ENCODE data around the gene TMEM30A. TPM values are rescaled to one million over a fixed set of nuclear protein-coding genes. Genes with fewer than 3 reads are reported as not detected.
A peak's percentile ranks its signal among the peaks of the same experiment; 100 is the strongest.

TMEM30A gene
- total RNA-seq, result 10 to 100 TPM; 69.7 to 70.2 TPM

DNA sequence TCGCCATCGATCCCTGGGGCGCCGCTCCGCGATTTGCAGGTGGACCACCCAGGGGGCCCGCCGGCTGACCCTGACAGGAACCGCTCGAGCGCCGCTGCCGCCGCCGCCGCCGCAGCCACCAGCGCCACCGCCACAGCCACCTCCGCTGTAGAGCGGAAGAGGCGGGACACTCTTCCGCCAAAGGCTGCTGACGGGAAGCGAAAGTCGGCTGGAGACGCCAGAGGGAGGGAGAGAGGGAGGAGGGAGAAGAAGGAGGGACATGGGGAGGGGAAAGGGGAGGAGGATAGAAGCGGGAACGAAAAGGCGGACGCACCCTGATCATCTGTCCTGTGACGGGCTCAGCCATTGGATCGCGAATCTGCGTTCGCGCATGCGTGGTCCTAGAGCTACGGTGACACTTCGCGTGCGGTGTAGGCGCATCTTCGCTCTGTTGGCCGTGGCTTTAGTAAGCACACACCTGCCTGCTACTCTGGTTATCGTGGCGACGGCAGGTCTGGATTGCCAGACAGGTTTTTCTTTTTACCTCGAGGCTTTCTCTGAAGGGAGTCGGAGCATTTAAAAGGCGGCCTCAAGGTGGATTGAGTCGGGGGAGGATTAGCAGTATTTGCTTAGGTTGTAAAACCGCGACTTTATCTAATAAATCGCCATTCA is at the start of gene TMEM30A:
Gene TMEM30A (minus strand): TSS at position 161 of the 651 bp plus-strand sequence. CDS start 154 bp downstream, at position 7.
- Mint-ChIP-seq H3K27me3 (no peaks in the 10 kb centered on the region), H3K36me3 (ENCODE audit: low read depth) (peaks cover 10% of the 10 kb centered on the region), H3K9me3 (no peaks in the 10 kb centered on the region), H3K4me1 (peaks cover 41% of the 10 kb centered on the region), H3K4me3 (no peak within 1 kb of the TSS), H3K27ac (no peak within 1 kb of the TSS)
- peak; percentile 98 for DNase-seq
- POLR2A ChIA-PET, result interaction anchor here (0.6 kb wide), 1 partner anchor 415 kb away, joined by 3 read pairs; no protein-coding TSS in a partner anchor
- CTCF ChIA-PET, result interaction anchor here (0.6 to 1.6 kb wide), 3 partner anchors 24 to 1900 kb away, joined by 3 to 4 read pairs (median 3); no protein-coding TSS in a partner anchor

DNA sequence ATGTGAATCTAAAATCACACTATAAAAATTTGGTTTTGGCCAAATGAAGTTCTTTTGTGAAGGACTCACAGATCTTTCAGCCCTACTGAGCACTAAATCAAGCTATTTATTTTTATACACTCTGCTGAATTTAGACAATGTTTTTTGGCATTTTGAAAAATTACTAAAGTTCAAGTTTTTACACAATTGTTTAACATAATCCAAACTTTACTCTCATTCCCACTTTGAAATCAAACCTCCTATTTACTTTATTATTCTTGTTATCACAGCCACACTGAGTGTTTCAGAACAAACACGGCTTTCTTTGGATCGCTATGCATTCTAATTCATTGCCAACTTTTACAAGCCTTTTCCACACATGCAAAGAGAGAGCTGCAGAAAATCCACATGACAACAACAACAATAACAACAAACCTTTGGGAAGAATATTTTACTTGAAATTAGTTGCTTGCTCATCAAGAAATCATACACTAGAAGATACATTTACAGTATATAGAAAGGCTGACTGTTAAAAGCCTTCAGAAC is 49.1 kb upstream of the TMEM30A start:
- DNase-seq, result no peak
- ChIA-PET POLR2A (interaction anchor here (0.5 kb wide), 1 partner anchor 859 kb away, joined by 3 read pairs; no protein-coding TSS in a partner anchor), CTCF (no interaction called here)
- no peaks in the 10 kb centered on the region for H3K36me3 Mint-ChIP-seq (ENCODE audit: low read depth)
- no peak overlapping the region for H3K4me3 Mint-ChIP-seq
- H3K9me3 Mint-ChIP-seq, result no peaks in the 10 kb centered on the region
- peaks cover 28% of the 10 kb centered on the region for H3K27me3 Mint-ChIP-seq
- H3K27ac Mint-ChIP-seq, result no peak overlapping the region
- H3K4me1 Mint-ChIP-seq, result no peaks in the 10 kb centered on the region

GRCh38 chr6:75331151-75331550 is 46.6 kb upstream of the TMEM30A start:
- H3K9me3 Mint-ChIP-seq, result no peaks in the 10 kb centered on the region

GRCh38 chr6:75329703-75330102 is 45.1 kb upstream of the TMEM30A start:
- POLR2A ChIA-PET, result no interaction called here

More at GRCh38 chr6:75331151-75331550, 46.6 kb upstream of the TMEM30A start:
- H3K4me1 Mint-ChIP-seq, result no peaks in the 10 kb centered on the region
- DNase-seq, result no peak
- no peak overlapping the region for H3K4me3 Mint-ChIP-seq
- H3K27me3 Mint-ChIP-seq, result peaks cover 33% of the 10 kb centered on the region
- no peaks in the 10 kb centered on the region for H3K36me3 Mint-ChIP-seq (ENCODE audit: low read depth)
- CTCF ChIA-PET, result no interaction called here
- no peak overlapping the region for H3K27ac Mint-ChIP-seq
- POLR2A ChIA-PET, result no interaction called here

GRCh38 chr6:75327807-75328206 is 43.2 kb upstream of the TMEM30A start:
- no peaks in the 10 kb centered on the region for H3K9me3 Mint-ChIP-seq
- POLR2A ChIA-PET, result no interaction called here
- no peaks in the 10 kb centered on the region for H3K4me1 Mint-ChIP-seq
- peaks cover 22% of the 10 kb centered on the region for H3K27me3 Mint-ChIP-seq
- H3K27ac Mint-ChIP-seq, result no peak overlapping the region
- DNase-seq, result no peak
- no peak overlapping the region for H3K4me3 Mint-ChIP-seq
- no peaks in the 10 kb centered on the region for H3K36me3 Mint-ChIP-seq (ENCODE audit: low read depth)
- CTCF ChIA-PET, result no interaction called here

More at GRCh38 chr6:75329703-75330102, 45.1 kb upstream of the TMEM30A start:
- CTCF ChIA-PET, result no interaction called here
- Mint-ChIP-seq H3K4me3 (no peak overlapping the region), H3K27me3 (peaks cover 29% of the 10 kb centered on the region), H3K36me3 (ENCODE audit: low read depth) (no peaks in the 10 kb centered on the region), H3K9me3 (no peaks in the 10 kb centered on the region), H3K27ac (no peak overlapping the region), H3K4me1 (no peaks in the 10 kb centered on the region)
- no peak for DNase-seq

DNA sequence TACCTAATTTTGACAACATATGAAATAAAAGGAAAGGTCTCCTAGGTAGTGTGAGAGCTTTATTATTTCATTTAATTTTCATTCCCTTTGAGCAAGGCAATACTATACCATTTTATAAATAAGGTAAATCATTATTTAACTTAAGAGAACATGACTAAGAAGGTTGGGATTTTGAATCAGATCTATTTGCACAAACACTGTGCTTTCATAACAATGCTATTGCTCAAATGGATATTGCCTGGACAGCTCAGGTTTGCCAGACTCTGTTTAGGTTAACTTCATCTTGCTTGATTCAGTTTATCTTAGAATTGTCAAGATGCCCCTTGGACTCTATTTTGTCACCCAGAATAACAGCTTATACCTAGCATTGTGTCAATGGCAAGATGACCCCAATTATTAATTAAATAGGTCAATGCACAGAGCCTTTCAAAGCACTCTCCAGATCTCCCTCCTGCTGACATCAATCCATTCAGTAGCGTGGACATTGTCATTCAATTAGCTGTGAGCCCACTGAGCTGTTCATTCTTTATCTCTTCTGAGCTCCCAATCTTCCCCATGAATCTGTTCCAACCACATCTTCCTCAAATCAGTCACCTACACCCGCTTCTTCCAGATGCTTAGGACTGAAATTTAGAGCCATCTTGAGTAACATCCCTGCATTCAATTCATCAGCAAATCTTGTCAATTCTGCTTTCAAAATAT is 42.1 kb upstream of the TMEM30A start:
- ChIA-PET CTCF (interaction anchor here (0.6 kb wide), 1 partner anchor 438 kb away, joined by 3 read pairs; no protein-coding TSS in a partner anchor), POLR2A (no interaction called here)
- DNase-seq, result no peak
- Mint-ChIP-seq H3K27ac (no peak overlapping the region), H3K27me3 (peaks cover 18% of the 10 kb centered on the region), H3K9me3 (no peaks in the 10 kb centered on the region), H3K4me3 (no peak overlapping the region), H3K36me3 (ENCODE audit: low read depth) (no peaks in the 10 kb centered on the region), H3K4me1 (no peaks in the 10 kb centered on the region)

DNA sequence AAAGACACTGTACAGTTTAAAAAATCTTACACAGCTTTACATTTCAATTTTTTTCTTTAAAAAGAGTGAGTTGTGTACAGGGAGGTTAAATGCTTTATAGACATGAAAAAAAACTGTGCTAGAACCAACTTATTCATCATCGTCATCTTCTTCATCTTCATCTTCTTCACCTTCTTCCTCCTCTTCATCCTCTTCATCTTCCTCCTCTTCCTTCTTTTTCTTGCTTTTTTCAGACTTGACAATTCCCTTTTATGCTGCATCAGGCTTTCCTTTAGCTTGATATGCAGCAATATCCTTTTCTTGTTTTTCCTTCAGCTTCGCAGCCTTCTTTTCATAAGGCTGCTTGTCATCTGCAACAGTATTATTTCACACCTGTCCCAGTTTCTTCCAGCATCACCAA is 34.3 kb upstream of the TMEM30A start:
- Mint-ChIP-seq H3K4me3 (no peak overlapping the region), H3K36me3 (ENCODE audit: low read depth) (no peaks in the 10 kb centered on the region), H3K27me3 (peaks cover 14% of the 10 kb centered on the region), H3K4me1 (no peaks in the 10 kb centered on the region), H3K27ac (no peak overlapping the region), H3K9me3 (no peaks in the 10 kb centered on the region)
- no peak for DNase-seq
- ChIA-PET CTCF (no interaction called here), POLR2A (no interaction called here)

- Mint-ChIP-seq H3K27me3 (peaks cover 18% of the 10 kb centered on the region), H3K9me3 (no peaks in the 10 kb centered on the region), H3K27ac (no peak overlapping the region), H3K4me1 (no peaks in the 10 kb centered on the region), H3K36me3 (ENCODE audit: low read depth) (no peaks in the 10 kb centered on the region), H3K4me3 (no peak overlapping the region)
- no peak for DNase-seq
- ChIA-PET CTCF (interaction anchor here (0.6 to 0.7 kb wide), 2 partner anchors 122 to 143 kb away, joined by 3 read pairs; no protein-coding TSS in a partner anchor), POLR2A (no interaction called here)
Measured at GRCh38 chr6:75317503-75318206, 33.1 kb upstream of the TMEM30A start.

DNA sequence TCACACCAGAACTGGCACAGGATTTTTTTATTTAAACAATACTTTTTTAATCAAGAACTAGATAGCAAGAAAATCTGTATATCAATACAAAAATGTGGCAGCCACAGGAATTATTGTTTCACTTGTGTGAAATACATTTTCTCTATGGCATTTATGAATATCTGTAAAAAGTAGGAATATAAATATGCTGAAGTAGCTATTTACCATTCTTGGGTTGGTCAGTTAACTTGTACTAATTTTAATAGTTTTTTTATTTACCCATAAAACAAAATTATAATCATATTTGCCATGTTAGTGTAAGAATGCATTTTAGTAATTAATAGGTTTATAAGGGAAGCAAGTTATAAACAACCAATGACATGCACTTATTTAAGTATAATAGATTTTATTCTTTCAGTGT is 31.4 kb upstream of the TMEM30A start:
- peaks cover 18% of the 10 kb centered on the region for H3K27me3 Mint-ChIP-seq
- DNase-seq, result no peak
- POLR2A ChIA-PET, result no interaction called here

DNA sequence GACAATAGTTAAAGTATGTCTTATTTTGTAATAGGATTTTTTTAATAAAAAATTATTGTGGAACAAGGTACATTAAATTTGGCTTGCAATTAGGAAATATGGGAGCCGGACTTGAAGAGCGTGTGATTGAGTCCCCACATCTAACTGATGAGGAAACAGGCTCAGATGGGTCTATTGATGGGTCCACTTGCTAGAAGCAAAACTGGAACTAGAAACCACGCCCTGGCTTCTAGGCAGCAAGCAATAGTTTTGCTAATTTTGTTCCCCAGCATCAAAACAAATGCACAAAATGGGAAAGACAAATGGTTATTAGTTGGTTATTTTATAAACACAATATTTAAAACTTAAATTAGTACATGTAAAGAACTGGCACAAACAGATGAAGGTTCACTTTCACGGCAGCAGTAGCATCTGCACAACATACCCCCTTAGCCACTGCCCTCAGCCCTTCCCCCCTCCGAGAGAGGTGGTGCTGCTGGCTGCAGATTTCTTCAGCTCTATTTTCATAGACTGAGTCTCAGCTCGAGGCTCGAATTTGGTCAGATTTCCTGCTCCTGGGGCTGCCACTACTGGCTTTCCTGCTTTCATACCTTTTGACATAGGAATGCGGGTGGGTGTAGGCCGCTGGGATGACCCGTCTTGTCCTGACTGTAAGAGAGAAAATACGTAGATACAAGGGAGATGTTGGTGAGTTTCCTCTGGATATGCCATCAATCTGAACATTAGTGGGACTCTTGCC is 23.8 kb upstream of the TMEM30A start:
- Mint-ChIP-seq H3K9me3 (no peaks in the 10 kb centered on the region), H3K27me3 (no peaks in the 10 kb centered on the region), H3K36me3 (ENCODE audit: low read depth) (no peaks in the 10 kb centered on the region), H3K4me3 (no peak overlapping the region), H3K27ac (no peak overlapping the region), H3K4me1 (peaks cover 12% of the 10 kb centered on the region)
- no peak for DNase-seq
- CTCF ChIA-PET, result no interaction called here
- POLR2A ChIA-PET, result no interaction called here

More for the DNA sequence above, 31.4 kb upstream of the TMEM30A start:
- Mint-ChIP-seq H3K4me3 (no peak overlapping the region), H3K9me3 (no peaks in the 10 kb centered on the region), H3K4me1 (no peaks in the 10 kb centered on the region), H3K36me3 (ENCODE audit: low read depth) (no peaks in the 10 kb centered on the region), H3K27ac (no peak overlapping the region)
- CTCF ChIA-PET, result no interaction called here

GRCh38 chr6:75307364-75308004 is 22.9 kb upstream of the TMEM30A start:
- Mint-ChIP-seq H3K4me1 (peaks cover 12% of the 10 kb centered on the region), H3K4me3 (no peak overlapping the region), H3K9me3 (no peaks in the 10 kb centered on the region), H3K27me3 (no peaks in the 10 kb centered on the region), H3K36me3 (ENCODE audit: low read depth) (no peaks in the 10 kb centered on the region), H3K27ac (no peak overlapping the region)
- ChIA-PET CTCF (no interaction called here), POLR2A (no interaction called here)
- no peak for DNase-seq

DNA sequence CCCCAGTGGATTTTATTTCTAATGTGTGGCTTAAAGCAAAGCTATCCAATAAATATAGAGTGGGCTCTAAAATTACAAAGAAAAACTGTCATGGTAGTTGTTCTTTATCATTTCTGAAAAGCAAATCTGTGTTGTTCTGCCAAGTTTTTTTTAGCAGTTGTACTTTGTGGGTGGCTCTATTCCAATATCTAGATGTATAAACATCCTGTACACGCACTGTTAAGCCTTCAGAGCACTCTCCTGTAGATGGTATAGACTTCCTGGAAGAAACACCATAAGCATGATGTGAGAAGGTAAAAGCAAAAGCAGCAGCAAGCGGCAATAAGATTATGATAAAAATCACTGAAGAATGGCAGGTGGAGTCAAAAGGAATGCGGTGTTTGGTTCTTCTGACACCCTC is 21.5 kb upstream of the TMEM30A start:
- no peak for DNase-seq
- no peak overlapping the region for H3K4me3 Mint-ChIP-seq
- H3K9me3 Mint-ChIP-seq, result no peaks in the 10 kb centered on the region
- POLR2A ChIA-PET, result no interaction called here
- no peaks in the 10 kb centered on the region for H3K36me3 Mint-ChIP-seq (ENCODE audit: low read depth)
- H3K4me1 Mint-ChIP-seq, result peaks cover 12% of the 10 kb centered on the region
- H3K27me3 Mint-ChIP-seq, result no peaks in the 10 kb centered on the region
- peak overlapping the region; percentile 21 for H3K27ac Mint-ChIP-seq
- CTCF ChIA-PET, result no interaction called here
